NB4 (cell line): ENCODE data around the gene MRGPRE.
A peak's percentile ranks its signal among the peaks of the same experiment; 100 is the strongest.

ENCODE experiments used
- DNase-seq: peaks from one replicate; pipeline ENCODE4 v3.0.0; 2010; ENCODE audit warnings: low read depth
- H3K4me3 ChIP-seq: one replicate; pipeline ENCODE4 v1.5.1; 2011; ENCODE audit warnings: mild to moderate bottlenecking, low read depth, low read length, moderate library complexity
- CTCF ChIP-seq: IDR thresholded peaks from one replicate; pipeline ENCODE4 v1.5.1; 2012; ENCODE audit warnings: low read depth, low read length
- MAX ChIP-seq: IDR thresholded peaks from 2 replicates; pipeline ENCODE4 v1.6.1; 2011; ENCODE audit warnings: low read depth, low read length
- MYC ChIP-seq: IDR thresholded peaks from 2 replicates; pipeline ENCODE4 v1.6.1; 2011; ENCODE audit warnings: low read depth, low read length
- POLR2A ChIP-seq: IDR thresholded peaks from 2 replicates; pipeline ENCODE4 v1.6.1; 2011; ENCODE audit warnings: mild to moderate bottlenecking; ENCODE audit not compliant: insufficient read length; ENCODE audit errors: extremely low read depth

The MRGPRE gene

GRCh38 chr11:3222941-3223915, 9.0 kb downstream of the MRGPRE start:
- no peak overlapping the region for H3K4me3 ChIP-seq
- peak; percentile 22; the same call in 1 of the 2 replicates for TF ChIP-seq MYC
- no peak for TF ChIP-seq POLR2A
- TF ChIP-seq MAX: peak; percentile 65
- TF ChIP-seq CTCF: no peak
- peak; percentile 85 for DNase-seq

GRCh38 chr11:3222003-3222855, 10.0 kb downstream of the MRGPRE start:
- no peak overlapping the region for H3K4me3 ChIP-seq
- DNase-seq: no peak
- TF ChIP-seq POLR2A (no peak), MYC (no peak), MAX (no peak), CTCF (no peak)

GRCh38 chr11:3221408-3222002, 10.7 kb downstream of the MRGPRE start:
- H3K4me3 ChIP-seq: no peak overlapping the region
- TF ChIP-seq POLR2A: no peak
- no peak for TF ChIP-seq CTCF
- TF ChIP-seq MYC: no peak
- no peak for DNase-seq

GRCh38 chr11:3220521-3221407, 11.5 kb downstream of the MRGPRE start:
- no peak for TF ChIP-seq MAX
- TF ChIP-seq CTCF: no peak
- TF ChIP-seq POLR2A: no peak
- no peak for TF ChIP-seq MYC
- no peak overlapping the region for H3K4me3 ChIP-seq
- no peak for DNase-seq

- no peak overlapping the region for H3K4me3 ChIP-seq
- no peak for DNase-seq
- TF ChIP-seq POLR2A: no peak
- TF ChIP-seq MAX: no peak
- TF ChIP-seq CTCF: no peak
- TF ChIP-seq MYC: no peak
Measured at GRCh38 chr11:3220101-3220500, 12.1 kb downstream of the MRGPRE start.
